A549 (cell line): ENCODE data around the gene COQ7.

Source experiments
- CEBPB ChIP-seq, 2 experiments: fragments of >200 bp in 1 of 2; sonication (Bioruptor Twin) in 1 of 2; formaldehyde crosslinking in 1 of 2; IDR thresholded peaks; 2 replicates each; pipeline ENCODE4 v1.6.1; 2012 to 2016
- CTCF ChIP-seq: fragments of >200 bp; sonication (Bioruptor Twin); formaldehyde crosslinking; IDR thresholded peaks from 3 replicates; pipeline ENCODE4 v1.5.1; 2016
- ELK1 ChIP-seq: fragments of 150-350 bp; IDR thresholded peaks from 2 replicates; pipeline ENCODE4 v1.6.1; 2014; ENCODE audit warnings: low read depth, mild to moderate bottlenecking, low read length
- MAX ChIP-seq: IDR thresholded peaks from 2 replicates; pipeline ENCODE4 v1.6.1; 2012
- NR3C1 ChIP-seq: fragments of >200 bp; sonication (Bioruptor Twin); formaldehyde crosslinking; IDR thresholded peaks from 3 replicates; pipeline ENCODE4 v1.6.1; 2017
- POLR2A ChIP-seq: IDR thresholded peaks from 2 replicates; pipeline ENCODE4 v1.6.1; 2012; ENCODE audit warnings: mild to moderate bottlenecking, low read length
- POLR2AphosphoS2 ChIP-seq: conservative IDR thresholded peaks from 2 replicates; pipeline ENCODE4 v1.6.1; 2012; ENCODE audit warnings: low read length, improper control_type of control experiment, inconsistent platforms
- RAD21 ChIP-seq, 2 experiments: fragments of >200 bp in 1 of 2; sonication (Bioruptor Twin) in 1 of 2; formaldehyde crosslinking in 1 of 2; IDR thresholded peaks in 1 of 2; conservative IDR thresholded peaks in 1 of 2; 2 replicates in 1 of 2; 3 replicates in 1 of 2; pipeline ENCODE4 v1.6.1; 2012 to 2018; ENCODE audit warnings: inconsistent platforms in 1 of 2
- TP53 ChIP-seq: fragments of 250-450 bp; sonication (Bioruptor Pico); IDR thresholded peaks from 2 replicates; pipeline ENCODE4 v1.5.0; 2021; ENCODE audit warnings: mild to moderate bottlenecking, moderate library complexity
- ZSCAN20 ChIP-seq: fragments of 250-450 bp; sonication (Bioruptor Pico); IDR thresholded peaks from 2 replicates; pipeline ENCODE4 v1.8.0; 2022; ENCODE audit warnings: mild to moderate bottlenecking, moderate library complexity

GRCh38 chr16:19123535-19124178 lies 56.2 kb downstream of the COQ7 start:
- TF ChIP-seq NR3C1 (no peak), CTCF (no peak), TP53 (CRISPR knock-in tag) (no peak), ZSCAN20 (no peak), POLR2AphosphoS2 (no peak), ELK1 (no peak), CEBPB (IDR thresholded peaks at IDR 0.05) (peak in 1 of 2 experiments; percentile 46; a peak in 1 of 4 replicates), MAX (peak; percentile 55), POLR2A (no peak), RAD21 (conservative IDR thresholded peaks at IDR 0.05 in 1 of 2, IDR thresholded peaks at IDR 0.05 in 1 of 2) (peak in 1 of 2 experiments; percentile 43; a peak in 2 of 5 replicates)
